ENCODE results near the gene C10orf143.
A peak's percentile ranks its signal among the peaks of the same experiment; 100 is the strongest.
"Not testable (repeated sequence)": the region's sequence is repeated elsewhere in the genome, so short reads cannot be mapped to it uniquely, and the experiment has no call there.

Gene C10orf143

GRCh38 chr10:130027716-130028464, 82.7 kb downstream of the C10orf143 start:
- peak; percentile 48 for DNase-seq

GRCh38 chr10:130026670-130027456, 83.8 kb downstream of the C10orf143 start:
- DNase-seq = no peak

GRCh38 chr10:130025811-130026485, 84.7 kb downstream of the C10orf143 start:
- DNase-seq = peak; percentile 0

GRCh38 chr10:130025326-130025725, 85.3 kb downstream of the C10orf143 start:
- peak; percentile 5 for DNase-seq

GRCh38 chr10:130024779-130025325, 85.8 kb downstream of the C10orf143 start:
- no peak for DNase-seq

- DNase-seq = not testable (repeated sequence)
These were observed 86.3 kb downstream of the C10orf143 start for GRCh38 chr10:130024326-130024725.

GRCh38 chr10:130023454-130024230, 87.0 kb downstream of the C10orf143 start:
- DNase-seq = peak; percentile 14

- no peak for DNase-seq
These were observed 87.9 kb downstream of the C10orf143 start for GRCh38 chr10:130022511-130023299.

GRCh38 chr10:130022086-130022485, 88.5 kb downstream of the C10orf143 start:
- no peak for DNase-seq

GRCh38 chr10:130021383-130021950, 89.2 kb downstream of the C10orf143 start:
- DNase-seq = peak; percentile 57

- peak; percentile 3 for DNase-seq
These were observed 89.8 kb downstream of the C10orf143 start for GRCh38 chr10:130020651-130021382.

- no peak for DNase-seq
These were observed 91.9 kb downstream of the C10orf143 start for GRCh38 chr10:130018730-130019185.

GRCh38 chr10:130018265-130018664, 92.4 kb downstream of the C10orf143 start:
- peak; percentile 1 for DNase-seq

- no peak for DNase-seq
These were observed 93.0 kb downstream of the C10orf143 start for GRCh38 chr10:130017631-130018022.

GRCh38 chr10:130016993-130017630, 93.5 kb downstream of the C10orf143 start:
- DNase-seq = no peak

- DNase-seq = no peak
These were observed 94.5 kb downstream of the C10orf143 start for GRCh38 chr10:130016095-130016494.

- DNase-seq = no peak
These were observed 95.4 kb downstream of the C10orf143 start for GRCh38 chr10:130015075-130015695.

GRCh38 chr10:130014263-130015074, 96.2 kb downstream of the C10orf143 start:
- DNase-seq = no peak

Data from DMS79 treated with DMSO at 0.1 percent for 48 hours (cell line).